Neural progenitor cell (in vitro differentiated cells): ENCODE measurements around the gene HOXA13. TPM values are rescaled to one million over a fixed set of nuclear protein-coding genes. Genes with fewer than 3 reads are reported as not detected.

Experiments used
- DNase-seq: peaks from one replicate; pipeline ENCODE4 v3.0.0-alpha.2; 2016; ENCODE audit warnings: low spot score
- H2AFZ ChIP-seq: fragments of 200-600 bp; sonication (generic); replicated peaks from 2 replicates; pipeline ENCODE4 v1.6.1; 2016; ENCODE audit warnings: antibody characterized with exemption
- H3F3A ChIP-seq: fragments of 200-600 bp; sonication (generic); 2 replicates; pipeline ENCODE4 v1.6.1; 2016; ENCODE audit warnings: antibody characterized with exemption, low read depth
- H3K27ac ChIP-seq: fragments of 200-600 bp; sonication (generic); 2 replicates; pipeline ENCODE4 v1.5.1; 2016; ENCODE audit warnings: mild to moderate bottlenecking
- H3K27me3 ChIP-seq: fragments of 200-600 bp; sonication (generic); 2 replicates; pipeline ENCODE4 v1.6.1; 2016; ENCODE audit warnings: mild to moderate bottlenecking, moderate library complexity
- H3K36me3 ChIP-seq: fragments of 200-600 bp; sonication (generic); 2 replicates; pipeline ENCODE4 v1.5.1; 2016
- H3K4me1 ChIP-seq: fragments of 200-600 bp; sonication (generic); 2 replicates; pipeline ENCODE4 v1.6.1; 2016; ENCODE audit warnings: mixed run types
- H3K4me2 ChIP-seq: fragments of 200-600 bp; sonication (generic); 2 replicates; pipeline ENCODE4 v1.6.1; 2016
- H3K4me3 ChIP-seq: fragments of 200-600 bp; sonication (generic); 2 replicates; pipeline ENCODE4 v1.5.1; 2016
- H3K79me2 ChIP-seq: fragments of 200-600 bp; sonication (generic); 2 replicates; pipeline ENCODE4 v1.6.1; 2016; ENCODE audit warnings: low read depth
- H3K9ac ChIP-seq: fragments of 200-600 bp; sonication (generic); 2 replicates; pipeline ENCODE4 v1.6.1; 2016
- H3K9me3 ChIP-seq: fragments of 200-600 bp; sonication (generic); 2 replicates; pipeline ENCODE4 v1.5.1; 2016; ENCODE audit warnings: low read depth
- H4K20me1 ChIP-seq: fragments of 200-600 bp; sonication (generic); 2 replicates; pipeline ENCODE4 v1.6.1; 2016; ENCODE audit warnings: low read depth
- H3K27ac Mint-ChIP-seq: 3 replicates; pipeline ENCODE4 v1.8.0; 2021; ENCODE audit warnings: mixed read lengths
- H3K27me3 Mint-ChIP-seq: 2 replicates; pipeline ENCODE4 v1.8.0; 2022; ENCODE audit warnings: low read depth, mild to moderate bottlenecking, inconsistent platforms, moderate library complexity, mixed read lengths; ENCODE audit not compliant: insufficient read depth
- H3K36me3 Mint-ChIP-seq: 3 replicates; pipeline ENCODE4 v1.8.0; 2021; ENCODE audit warnings: mixed read lengths
- H3K4me1 Mint-ChIP-seq: 3 replicates; pipeline ENCODE4 v1.8.0; 2021; ENCODE audit warnings: mixed read lengths
- H3K4me3 Mint-ChIP-seq: 3 replicates; pipeline ENCODE4 v1.8.0; 2021; ENCODE audit warnings: mild to moderate bottlenecking, moderate library complexity, mixed read lengths
- H3K9me3 Mint-ChIP-seq: 3 replicates; pipeline ENCODE4 v1.8.0; 2020; ENCODE audit warnings: mixed read lengths
- CTCF ChIP-seq: fragments of 200-600 bp; sonication (generic); IDR thresholded peaks from 2 replicates; pipeline ENCODE4 v1.5.1; 2017; ENCODE audit warnings: antibody characterized with exemption, mild to moderate bottlenecking
- EZH2 ChIP-seq: fragments of 200-600 bp; sonication (generic); IDR thresholded peaks from 2 replicates; pipeline ENCODE4 v1.6.1; 2017; ENCODE audit warnings: antibody characterized with exemption, mild to moderate bottlenecking, moderate library complexity
- EZH2phosphoT487 ChIP-seq: fragments of 200-600 bp; sonication (generic); IDR thresholded peaks from 2 replicates; pipeline ENCODE4 v1.6.1; 2017; ENCODE audit warnings: antibody characterized with exemption
- total RNA-seq: library from RNA; depleted of rRNA; stranded (reverse); fragments of >200 nt; gene quantifications from 2 replicates; pipeline ENCODE4 v1.2.3, GENCODE V29; 2015; ENCODE audit warnings: low replicate concordance

Gene HOXA13
- total RNA-seq, 1 donor from 2014 or later, result not detected

DNA sequence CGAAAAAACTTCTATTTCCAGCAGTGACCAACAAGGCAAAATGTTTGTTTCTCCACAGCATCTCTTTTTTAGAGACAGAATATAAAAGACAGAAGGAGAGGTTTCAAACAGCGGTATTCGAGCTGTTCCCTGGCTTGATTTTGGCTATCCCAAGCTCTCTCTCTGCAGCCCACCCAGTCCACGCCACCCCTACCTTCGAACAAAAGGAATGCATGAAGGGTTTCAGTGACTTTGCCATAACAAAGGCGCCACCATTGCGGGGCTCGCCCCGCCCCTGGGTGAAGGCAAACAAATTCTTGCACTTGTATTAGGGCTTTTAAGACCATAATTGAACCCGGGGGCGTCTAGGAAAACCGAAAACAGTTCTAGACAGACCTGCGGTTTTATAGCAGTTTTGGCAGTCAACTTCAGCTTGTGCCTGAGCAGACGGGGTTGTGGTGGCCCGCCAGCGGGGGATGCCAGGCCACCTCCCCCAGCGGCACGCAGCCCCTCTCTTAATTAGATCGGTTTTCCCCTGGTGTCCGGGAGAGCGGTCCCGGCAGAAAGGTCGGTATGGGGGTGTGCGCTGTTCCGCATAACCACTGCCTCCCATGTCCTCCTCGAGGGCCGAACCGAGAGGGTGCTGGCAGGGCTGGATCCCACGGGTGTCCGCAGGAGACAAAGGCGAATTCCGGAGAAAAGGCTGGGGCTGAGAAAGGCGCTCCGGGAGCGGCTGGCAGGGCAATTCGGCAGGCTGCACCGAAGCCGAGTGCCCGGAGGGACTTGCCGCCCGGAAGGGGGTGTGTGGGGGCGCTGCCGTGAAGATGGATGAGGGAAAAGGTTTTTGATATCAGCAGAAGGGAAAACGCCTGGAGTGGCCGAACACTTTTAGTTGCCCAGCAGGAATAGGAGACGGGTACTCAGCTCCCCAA lies 12.2 kb downstream of the HOXA13 start:
- Mint-ChIP-seq H3K4me3 (no peak overlapping the region), H3K4me1 (peaks cover 10% of the 10 kb centered on the region), H3K27me3 (peaks cover 92% of the 10 kb centered on the region), H3K9me3 (peaks cover 21% of the 10 kb centered on the region), H3K36me3 (no peaks in the 10 kb centered on the region), H3K27ac (no peak overlapping the region)
- no peak for DNase-seq
- H3K9ac ChIP-seq, result no peak overlapping the region
- TF ChIP-seq EZH2phosphoT487, result peak; percentile 96
- no peak for TF ChIP-seq CTCF
- TF ChIP-seq EZH2, result peak; percentile 88
- H2AFZ ChIP-seq, result no peak overlapping the region
- no peaks in the 10 kb centered on the region for H3K79me2 ChIP-seq
- peaks cover 100% of the 10 kb centered on the region for H3K27me3 ChIP-seq
- H3K27ac ChIP-seq, result no peak overlapping the region
- H3K4me3 ChIP-seq, result no peak overlapping the region
- H3K9me3 ChIP-seq, result no peaks in the 10 kb centered on the region
- H3F3A ChIP-seq, result peaks cover 15% of the 10 kb centered on the region
- no peak overlapping the region for H3K4me2 ChIP-seq
- H3K36me3 ChIP-seq, result no peaks in the 10 kb centered on the region
- H4K20me1 ChIP-seq, result peaks cover 98% of the 10 kb centered on the region
- peaks cover 13% of the 10 kb centered on the region for H3K4me1 ChIP-seq

DNA sequence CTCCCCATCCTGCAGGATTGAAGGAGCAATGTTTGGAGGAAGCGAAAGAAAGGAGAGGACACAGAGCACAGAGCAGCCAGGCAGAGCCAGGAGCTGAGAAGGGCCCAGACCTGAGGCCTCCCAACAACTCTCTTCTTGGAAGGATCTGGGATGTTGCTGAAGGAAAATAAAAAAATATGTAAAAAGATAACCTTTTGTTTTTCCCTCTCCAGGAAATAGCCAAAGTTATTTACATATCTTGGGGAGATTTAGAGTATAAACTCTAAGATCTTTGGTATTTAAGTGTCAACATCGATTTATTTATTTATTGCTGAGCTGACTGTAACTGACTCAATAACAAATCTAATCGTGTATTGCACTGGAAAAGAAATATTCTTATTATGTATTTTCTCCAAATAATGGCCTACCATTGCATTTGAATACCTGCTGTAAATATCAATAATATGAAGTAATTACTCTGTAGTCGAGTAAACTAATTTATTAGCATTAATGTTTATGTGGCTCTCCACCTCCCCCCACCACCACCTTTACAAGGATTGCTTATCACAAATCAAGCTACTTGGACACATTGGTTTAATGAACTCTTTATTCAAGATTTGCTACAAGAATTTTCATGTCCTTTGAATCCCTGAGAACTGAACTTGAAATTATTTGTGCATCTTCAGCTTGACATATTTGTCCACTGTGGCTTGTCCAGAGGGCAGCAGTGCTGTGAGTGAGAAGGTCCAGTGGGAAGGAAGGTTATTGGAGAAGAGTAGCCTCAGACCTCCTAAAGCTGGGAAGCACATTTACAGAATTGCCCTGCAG lies 13.0 kb downstream of the HOXA13 start:
- H3K27me3 ChIP-seq, result peaks cover 100% of the 10 kb centered on the region
- no peaks in the 10 kb centered on the region for H3K36me3 Mint-ChIP-seq
- no peak overlapping the region for H3K27ac ChIP-seq
- H3K79me2 ChIP-seq, result no peaks in the 10 kb centered on the region
- peaks cover 14% of the 10 kb centered on the region for H3K4me1 ChIP-seq
- peaks cover 10% of the 10 kb centered on the region for H3K4me1 Mint-ChIP-seq
- H3K27ac Mint-ChIP-seq, result no peak overlapping the region
- no peak overlapping the region for H3K4me2 ChIP-seq
- no peak overlapping the region for H3K9ac ChIP-seq
- H3K9me3 ChIP-seq, result no peaks in the 10 kb centered on the region
- no peak overlapping the region for H2AFZ ChIP-seq
- H3K27me3 Mint-ChIP-seq, result peaks cover 94% of the 10 kb centered on the region
- H3K4me3 Mint-ChIP-seq, result no peak overlapping the region
- H3F3A ChIP-seq, result peaks cover 17% of the 10 kb centered on the region
- peaks cover 100% of the 10 kb centered on the region for H4K20me1 ChIP-seq
- TF ChIP-seq CTCF (no peak), EZH2 (peak; percentile 1)
- no peaks in the 10 kb centered on the region for H3K36me3 ChIP-seq
- no peak overlapping the region for H3K4me3 ChIP-seq
- DNase-seq, result no peak
- peaks cover 22% of the 10 kb centered on the region for H3K9me3 Mint-ChIP-seq

DNA sequence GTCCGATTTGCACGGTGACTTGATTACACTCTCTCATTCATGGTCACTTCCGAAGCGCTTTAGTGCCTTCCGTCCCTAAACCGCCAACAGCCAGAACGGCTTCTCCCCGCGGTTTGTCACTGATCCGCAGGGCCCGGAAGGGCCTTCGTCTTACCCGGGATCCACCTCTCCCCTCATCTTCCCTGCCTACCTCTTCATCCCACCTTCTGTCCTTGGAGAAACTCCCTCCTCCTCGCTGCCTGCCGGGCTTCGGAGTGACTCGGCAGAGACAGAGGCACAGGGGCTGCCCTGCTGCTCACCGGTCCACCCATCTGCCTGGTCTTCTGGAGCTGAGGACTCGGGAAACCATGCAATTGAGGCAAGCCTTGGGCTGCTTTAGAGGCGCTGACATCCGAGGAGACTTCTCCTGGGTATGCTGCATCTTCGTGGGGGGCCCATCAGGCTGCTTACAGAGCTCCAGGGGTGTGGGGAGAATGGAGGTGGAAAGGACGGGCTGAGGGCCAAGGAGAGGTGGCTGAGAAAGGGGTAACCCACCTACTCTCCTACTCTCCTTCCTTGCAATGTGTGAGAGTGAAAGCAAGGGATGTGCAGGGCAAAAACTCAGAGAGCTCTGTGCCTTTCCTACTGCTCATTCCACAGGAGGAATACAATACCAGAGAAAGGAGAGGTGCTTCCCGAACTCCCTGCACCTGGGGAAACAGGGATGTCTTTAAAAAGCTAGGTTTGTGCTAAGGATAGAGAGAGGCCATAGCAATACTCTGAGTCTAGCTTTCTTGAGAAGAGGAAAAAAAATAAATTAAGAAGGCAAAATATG lies 13.8 kb downstream of the HOXA13 start:
- Histone ChIP-seq H3F3A (peaks cover 17% of the 10 kb centered on the region), H3K4me2 (no peak overlapping the region), H3K4me3 (no peak overlapping the region), H3K27me3 (peaks cover 100% of the 10 kb centered on the region), H3K36me3 (no peaks in the 10 kb centered on the region), H3K4me1 (peaks cover 14% of the 10 kb centered on the region), H3K9ac (no peak overlapping the region), H2AFZ (no peak overlapping the region), H3K79me2 (no peaks in the 10 kb centered on the region), H3K9me3 (no peaks in the 10 kb centered on the region), H3K27ac (no peak overlapping the region), H4K20me1 (peaks cover 100% of the 10 kb centered on the region)
- Mint-ChIP-seq H3K27me3 (peaks cover 94% of the 10 kb centered on the region), H3K4me1 (peaks cover 10% of the 10 kb centered on the region), H3K9me3 (peaks cover 17% of the 10 kb centered on the region), H3K27ac (no peak overlapping the region), H3K36me3 (no peaks in the 10 kb centered on the region), H3K4me3 (no peak overlapping the region)
- no peak for DNase-seq
- TF ChIP-seq CTCF, result no peak
- peak; percentile 54 for TF ChIP-seq EZH2
- peak; percentile 63 for TF ChIP-seq EZH2phosphoT487
